Measurements from ENCODE around the gene ENTPD8.
"Not testable (repeated sequence)": the region's sequence is repeated elsewhere in the genome, so short reads cannot be mapped to it uniquely, and the experiment has no call there.

Gene ENTPD8

DNA sequence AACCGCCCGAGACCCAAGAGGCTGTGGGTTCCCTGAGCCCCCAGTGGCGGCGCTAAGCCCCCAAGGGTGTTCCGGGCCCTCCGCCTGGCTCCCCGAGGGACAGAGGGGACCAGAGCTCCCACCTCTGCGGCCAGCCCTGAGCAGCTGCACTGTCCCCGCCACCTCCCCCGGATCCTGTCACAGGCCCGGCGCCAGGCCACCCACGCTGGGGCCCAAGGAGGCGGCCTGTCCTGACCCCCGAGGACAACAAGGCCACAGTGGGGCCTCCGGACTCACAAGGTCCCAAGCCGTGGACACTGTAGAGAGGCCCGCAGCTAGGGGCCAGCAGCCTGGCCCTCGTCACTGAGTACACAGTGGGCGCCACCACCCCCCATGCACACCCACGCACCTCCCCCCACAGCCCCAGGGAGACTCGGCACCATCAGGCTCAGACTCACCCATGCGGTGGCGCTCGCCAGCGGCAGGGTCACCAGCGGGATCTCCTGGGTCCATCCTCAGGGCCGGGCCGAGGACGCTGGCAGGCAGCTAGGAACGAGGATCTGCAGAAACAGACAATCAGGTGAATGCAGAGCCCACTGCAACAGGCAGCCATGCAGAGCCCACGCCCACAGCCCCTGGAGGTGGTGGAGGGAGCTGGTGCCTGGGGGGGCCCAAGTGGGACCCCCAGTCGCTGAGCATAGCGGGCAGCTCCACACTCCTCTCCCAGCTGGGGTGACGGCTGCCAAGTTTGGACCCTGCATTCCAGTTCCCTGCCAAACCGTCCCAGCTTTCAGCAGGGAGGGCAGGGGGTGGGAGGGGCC lies 46.1 kb downstream of the ENTPD8 start:
- no peak for DNase-seq (ENCODE audit: low read depth, low spot score)

DNA sequence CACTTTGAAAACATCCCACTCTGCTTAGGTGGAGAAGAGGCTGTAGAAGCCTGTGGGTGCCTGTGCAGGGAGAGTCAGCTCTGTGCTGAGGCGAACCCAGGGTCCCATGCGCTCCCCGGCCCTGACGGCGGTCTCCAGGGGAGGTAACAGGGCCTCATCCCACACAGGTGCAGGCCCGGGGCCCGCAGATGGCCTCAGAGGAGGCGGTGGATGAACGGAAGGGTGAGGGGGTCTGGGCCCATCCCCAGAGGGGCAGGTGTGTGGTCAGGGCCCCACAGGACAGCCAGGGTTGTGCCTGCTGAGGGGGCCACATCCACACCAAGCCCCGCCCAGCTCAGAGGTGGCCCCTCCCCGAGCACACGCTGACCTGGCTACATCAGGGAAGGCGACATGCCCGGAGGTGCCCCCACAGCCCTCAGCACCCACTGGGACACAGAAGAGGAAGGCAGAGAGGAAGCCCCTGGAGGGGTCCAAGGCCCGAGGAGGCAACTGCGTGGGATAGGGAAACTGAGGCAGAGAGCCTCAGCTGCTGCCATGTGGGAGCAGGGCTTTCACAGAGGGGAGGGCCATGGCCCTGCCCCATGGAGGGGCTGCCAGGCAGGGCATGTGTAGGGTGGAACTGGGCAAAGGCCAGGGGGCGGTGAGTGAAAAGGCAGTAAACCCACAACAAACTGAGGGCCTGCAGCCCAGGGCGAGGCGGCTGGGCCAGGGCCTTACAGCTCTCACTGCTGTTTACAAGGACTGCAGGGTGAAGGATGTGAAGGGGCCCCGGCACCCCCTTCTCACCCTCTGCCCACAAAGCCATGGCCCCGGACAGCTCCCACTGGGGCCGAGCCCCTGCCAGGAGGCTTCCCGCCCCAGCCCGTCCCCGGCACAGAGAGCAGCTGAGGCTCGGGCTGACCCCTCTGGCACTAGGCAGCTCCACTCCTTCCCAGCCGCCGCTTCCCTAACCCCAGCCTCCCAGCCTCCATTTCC lies 47.7 kb downstream of the ENTPD8 start:
- DNase-seq (ENCODE audit: low read depth, low spot score) = no peak

DNA sequence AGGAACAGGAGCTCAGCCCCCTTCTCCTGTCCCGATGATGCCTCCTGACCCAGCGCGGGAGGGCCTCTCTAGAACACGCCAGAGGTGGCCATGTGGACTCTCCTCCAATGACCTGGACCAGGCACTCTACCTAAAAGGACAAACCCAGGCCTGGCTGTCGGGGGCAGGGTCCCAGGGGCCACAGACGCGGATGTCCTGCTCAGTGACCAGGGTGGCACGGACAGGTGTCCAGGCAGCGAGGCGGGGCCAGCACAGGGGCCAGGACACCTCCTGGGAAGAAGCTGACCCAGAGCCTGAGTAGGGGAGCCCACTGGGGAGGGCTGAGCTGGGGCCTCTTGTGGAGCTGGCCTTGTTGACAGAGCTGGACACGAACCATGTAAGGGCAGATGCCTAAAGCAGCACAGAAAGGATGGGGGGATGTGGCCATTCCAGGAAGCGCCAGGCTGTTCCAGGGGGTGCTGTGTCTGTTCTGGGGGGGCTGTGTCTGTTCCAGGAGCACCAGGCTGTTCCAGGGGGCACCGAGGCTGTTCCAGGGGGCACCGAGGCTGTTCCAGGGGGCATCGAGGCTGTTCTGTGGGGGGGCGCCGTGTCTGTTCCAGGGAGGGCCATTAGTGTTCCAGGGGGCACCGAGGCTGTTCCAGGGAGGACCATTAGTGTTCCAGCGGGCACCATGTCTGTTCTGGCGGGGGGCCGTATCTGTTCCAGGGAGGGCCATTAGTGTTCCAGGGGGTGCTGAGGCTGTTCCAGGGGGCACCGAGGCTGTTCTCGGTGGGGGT lies 48.7 kb downstream of the ENTPD8 start:
- no peak for DNase-seq (ENCODE audit: low read depth, low spot score)

DNA sequence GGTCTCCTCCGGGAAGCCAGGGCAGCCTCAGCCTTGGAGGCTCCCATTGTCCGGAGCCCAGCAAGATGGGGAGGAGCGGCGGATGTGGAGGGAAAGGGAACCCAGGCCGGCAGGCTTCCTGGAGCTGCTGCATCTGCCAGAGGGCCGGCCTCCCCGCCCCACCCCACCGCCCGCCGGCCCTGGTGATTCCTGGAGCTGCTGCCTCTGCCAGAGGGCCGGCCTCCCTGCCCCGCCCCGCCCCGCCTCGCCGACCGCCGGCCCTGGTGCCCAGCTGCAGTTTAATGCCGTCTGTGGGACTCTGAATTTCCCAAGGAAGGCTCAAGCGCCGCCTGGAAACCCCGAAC lies 49.8 kb downstream of the ENTPD8 start:
- DNase-seq (ENCODE audit: low read depth, low spot score) = no peak

DNA sequence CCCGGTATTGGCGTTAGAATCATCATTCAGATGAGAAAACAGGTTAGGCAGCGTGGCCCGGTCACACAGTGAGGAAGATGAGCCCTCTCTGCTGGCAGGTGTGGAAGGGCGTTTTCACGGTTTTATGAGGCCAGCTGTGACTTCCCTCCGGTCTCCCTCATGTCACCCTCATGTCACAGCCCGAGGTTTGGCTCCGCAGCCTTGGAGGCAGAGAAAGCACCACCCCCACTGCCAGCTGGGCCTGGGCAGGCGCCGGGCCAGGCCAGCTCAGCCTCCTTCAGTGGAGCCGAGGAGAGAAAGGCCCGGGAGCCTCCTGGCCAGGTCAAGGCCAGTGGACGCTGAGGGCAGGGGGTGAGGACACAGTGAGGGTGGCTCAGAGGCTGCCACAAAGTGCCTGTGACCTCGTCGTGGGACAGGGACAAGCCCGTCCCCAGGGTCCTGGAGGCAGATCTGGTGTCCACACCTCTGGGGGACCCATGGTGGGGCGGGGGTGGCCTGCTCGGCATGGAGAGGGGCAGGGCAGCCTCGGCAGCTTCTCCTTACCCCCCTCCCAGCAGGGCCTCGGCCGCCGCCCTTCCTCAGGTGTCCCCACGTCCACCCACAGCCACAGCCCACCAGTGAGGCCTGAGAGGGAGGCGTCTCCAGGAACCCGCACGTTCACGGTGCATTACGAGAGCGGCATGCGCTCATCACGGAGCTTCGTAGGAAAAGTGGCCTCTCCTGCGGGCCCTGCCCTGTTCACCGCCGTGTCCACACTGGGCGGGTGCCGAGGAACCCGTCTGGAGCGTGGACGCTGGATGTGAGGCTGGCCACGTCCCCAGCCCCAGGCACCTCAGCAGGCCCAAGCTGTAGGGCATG lies 50.4 kb downstream of the ENTPD8 start:
- DNase-seq (ENCODE audit: low read depth, low spot score) = no peak

DNA sequence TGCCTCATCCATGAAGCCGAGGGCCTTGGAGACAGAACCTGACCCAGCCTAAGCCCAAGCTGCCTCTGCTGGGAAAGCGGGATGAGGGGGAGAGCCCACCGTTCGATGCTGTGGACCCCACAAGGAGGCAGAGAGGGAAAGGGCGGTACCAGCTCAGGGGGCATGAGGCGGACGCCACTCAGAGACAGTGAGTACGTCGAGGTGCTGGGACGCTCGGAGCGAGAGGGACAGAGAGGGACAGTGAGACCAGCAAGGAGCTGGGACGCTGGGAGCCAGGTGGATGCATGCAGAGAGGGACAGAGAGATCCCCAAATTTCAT lies 51.8 kb downstream of the ENTPD8 start:
- no peak for DNase-seq (ENCODE audit: low read depth, low spot score)

DNA sequence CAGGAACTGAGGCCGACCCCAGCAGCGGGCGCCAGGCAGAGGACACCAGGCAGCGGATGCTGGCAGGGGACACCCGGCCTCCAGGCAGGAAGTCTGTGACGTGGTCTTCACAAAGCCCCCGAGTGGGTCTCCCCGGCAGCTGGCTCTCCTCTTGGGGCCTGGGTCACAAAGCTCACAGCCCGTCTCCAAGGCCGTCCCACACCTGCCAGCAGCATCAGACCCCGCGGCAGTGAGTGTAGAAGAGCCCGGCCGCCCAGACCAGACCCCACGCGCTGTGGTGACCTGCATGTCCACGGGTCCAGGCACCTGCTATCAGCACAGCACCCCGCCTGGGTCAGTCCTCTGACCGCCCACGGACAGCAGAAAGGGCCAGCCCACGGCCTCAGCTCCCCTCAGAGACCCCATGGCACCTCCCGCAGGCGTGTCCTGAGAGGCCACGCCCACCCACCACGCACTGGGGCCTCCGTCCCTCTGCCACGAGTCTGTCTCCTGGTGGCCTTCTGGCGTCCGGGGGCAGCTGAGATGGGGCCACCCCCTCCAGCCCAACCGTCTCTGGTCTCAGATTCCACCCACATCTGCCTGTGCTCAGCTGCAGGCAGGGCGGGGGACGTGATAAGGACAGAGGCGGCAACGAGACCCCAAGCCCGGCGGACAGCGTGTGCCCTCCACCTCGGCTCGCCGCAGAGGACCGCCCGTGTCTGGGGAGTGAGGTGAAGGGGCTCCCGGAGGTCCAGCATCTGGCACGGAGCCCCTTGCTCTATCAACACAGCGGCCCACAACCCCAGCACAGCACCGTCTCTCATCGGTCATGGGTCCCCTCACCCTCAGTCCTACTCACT lies 52.3 kb downstream of the ENTPD8 start:
- DNase-seq (ENCODE audit: low read depth, low spot score) = no peak

DNA sequence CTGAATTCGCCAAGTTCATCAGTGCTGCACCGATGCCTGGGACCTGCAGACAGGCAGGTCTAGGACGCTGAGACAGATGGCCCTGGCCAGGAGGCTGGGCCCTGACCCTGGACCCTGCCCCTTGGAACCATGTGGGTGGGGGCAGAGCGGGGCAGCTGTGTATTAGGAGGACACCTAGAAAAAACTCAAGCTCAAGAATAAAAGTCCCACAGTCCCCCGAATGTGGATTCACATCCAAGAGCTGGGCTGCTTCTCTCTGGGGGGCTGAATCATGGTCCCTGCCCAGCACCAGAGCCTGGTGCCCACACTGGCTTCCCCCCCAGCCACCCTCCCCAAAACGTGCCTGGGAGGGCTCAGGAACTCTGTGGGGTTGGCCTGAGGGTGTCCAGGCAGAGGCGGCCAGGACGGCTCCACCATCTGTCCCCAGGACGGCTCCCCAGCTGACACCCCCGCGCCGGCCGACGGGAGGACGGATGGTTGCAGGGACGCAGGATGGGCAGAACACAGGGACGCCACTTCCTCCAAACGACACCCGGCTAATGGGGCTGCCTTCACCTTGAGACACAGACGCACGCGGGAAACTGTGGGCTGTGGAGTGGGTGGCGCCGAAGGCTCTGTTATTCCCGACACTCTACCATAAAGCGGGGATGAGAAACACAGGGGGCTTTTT lies 53.1 kb downstream of the ENTPD8 start:
- DNase-seq (ENCODE audit: low read depth, low spot score) = no peak

DNA sequence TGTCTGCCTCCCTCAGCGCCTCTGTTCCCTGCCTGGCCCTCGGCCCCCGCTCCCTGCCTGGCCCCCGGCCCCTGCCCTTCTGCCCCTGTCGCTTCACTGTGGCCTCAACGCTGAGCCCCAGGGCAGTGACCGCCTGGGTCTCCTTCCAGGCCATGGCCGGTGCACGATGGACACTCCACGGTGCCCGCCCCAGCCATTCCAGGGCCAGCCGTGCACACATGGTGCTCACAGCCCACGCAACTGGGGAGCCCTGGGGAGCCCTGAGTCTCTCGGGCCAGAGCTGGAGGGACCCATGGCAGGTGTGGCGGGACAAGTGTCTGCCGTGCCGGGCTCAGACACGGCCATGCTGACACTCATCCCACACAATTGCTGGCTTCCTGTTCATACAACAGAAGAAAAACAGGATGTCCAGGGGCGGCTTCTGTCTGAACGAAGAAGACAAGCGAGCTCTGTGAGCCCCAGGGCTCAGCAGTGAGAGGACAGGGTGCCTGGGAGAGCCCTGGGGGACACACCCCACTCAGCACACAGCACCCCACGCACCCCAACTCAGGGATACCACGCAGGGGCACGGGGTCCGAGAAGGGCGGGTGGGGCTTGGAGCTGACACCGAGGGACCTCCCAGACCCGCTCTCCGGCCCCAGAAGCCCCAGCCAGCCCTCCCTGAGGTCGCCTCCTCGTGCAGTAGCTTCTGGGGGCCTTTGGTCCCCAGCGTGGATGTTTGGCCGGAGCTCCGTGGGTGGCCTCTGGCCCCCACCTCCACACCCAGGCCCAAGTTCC lies 53.9 kb downstream of the ENTPD8 start:
- DNase-seq (ENCODE audit: low read depth, low spot score) = no peak

DNA sequence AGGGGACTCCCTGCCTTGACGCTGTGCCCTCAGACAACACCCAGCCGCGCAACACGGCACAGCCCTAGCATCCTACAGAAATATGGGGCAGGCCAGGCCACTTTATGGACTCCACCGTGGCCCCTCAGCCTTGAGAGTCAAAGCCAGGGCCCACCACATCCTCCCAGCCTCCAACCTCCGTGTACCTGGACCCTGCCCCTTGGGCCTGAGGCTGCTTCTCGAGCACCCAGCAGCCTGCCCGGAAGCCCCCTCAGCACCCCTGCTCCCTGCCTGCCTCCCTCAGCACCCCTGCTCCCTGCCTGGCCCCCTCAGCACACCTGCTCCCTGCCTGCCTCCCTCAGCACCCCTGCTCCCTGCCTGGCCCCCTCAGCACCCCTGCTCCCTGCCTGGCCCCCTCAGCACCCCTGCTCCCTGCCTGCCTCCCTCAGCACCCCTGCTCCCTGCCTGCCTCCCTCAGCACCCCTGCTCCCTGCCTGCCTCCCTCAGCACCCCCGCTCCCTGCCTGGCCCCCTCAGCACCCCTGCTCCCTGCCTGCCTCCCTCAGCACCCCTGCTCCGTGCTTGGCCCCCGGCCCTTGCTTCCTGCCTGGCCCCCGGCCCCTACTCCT lies 54.5 kb downstream of the ENTPD8 start:
- not testable (repeated sequence) for DNase-seq (ENCODE audit: low read depth, low spot score)

DNA sequence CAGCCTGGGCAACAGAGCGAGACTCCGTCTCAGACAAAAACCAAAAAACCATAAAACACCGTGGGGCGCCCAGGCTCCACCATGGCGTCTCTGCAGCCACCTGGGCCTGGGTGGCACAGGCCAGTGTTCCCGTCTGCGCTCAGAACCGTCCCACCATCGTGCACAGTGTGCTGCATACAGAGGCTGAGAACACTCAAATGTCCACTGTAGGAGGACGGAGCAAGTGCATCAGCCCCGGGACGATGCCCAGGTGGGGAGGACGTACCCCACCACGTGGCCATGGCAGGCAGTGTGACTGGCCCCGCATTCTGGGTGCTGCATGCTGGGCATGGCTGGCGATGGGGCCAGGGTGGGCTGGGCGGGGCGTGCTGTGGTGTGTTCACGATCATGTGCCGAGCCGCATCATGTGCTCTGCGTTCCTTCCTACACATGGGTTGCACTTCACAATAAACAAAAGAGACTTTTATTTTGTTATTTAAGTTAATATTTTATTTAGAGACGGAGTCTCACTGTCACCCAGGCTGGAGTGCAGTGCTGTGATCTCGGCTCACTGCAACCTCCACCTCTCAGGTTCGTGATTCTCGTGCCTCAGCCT lies 56.0 kb downstream of the ENTPD8 start:
- no peak for DNase-seq (ENCODE audit: low read depth, low spot score)

All from activated naive CD8-positive, alpha-beta T cell treated with anti-CD3 and anti-CD28 coated beads, Interleukin-2, amount 50 U/mL, for 16 hours (primary cell).